RWPE2 (cell line): Measurements from ENCODE around the gene AHDC1.

Source experiments
- ATAC-seq: fragments of 200-7000 bp; cut with Tn5 transposase; 3 replicates; pipeline ENCODE4 v1.9.1; 2021; ENCODE audit warnings: low read depth
- DNase-seq: peaks from one replicate; pipeline ENCODE4 v3.0.0-alpha.2; 2020; ENCODE audit warnings: low spot score
- H3K27ac ChIP-seq: fragments of 450-650 bp; 2 replicates; pipeline ENCODE4 v1.5.1; 2017; ENCODE audit warnings: mild to moderate bottlenecking; ENCODE audit not compliant: poor library complexity, severe bottlenecking
- H3K27me3 ChIP-seq: fragments of 250-450 bp; sonication (Bioruptor Pico); 2 replicates; pipeline ENCODE4 v1.5.1; 2021; ENCODE audit warnings: mild to moderate bottlenecking, moderate library complexity; ENCODE audit not compliant: insufficient read depth, poor library complexity, severe bottlenecking
- H3K36me3 ChIP-seq: fragments of 250-450 bp; sonication (Bioruptor Pico); 2 replicates; pipeline ENCODE4 v1.5.1; 2020; ENCODE audit warnings: low read depth, mild to moderate bottlenecking, moderate library complexity
- H3K4me1 ChIP-seq: fragments of 250-450 bp; sonication (Bioruptor Pico); 2 replicates; pipeline ENCODE4 v1.5.1; 2021; ENCODE audit warnings: mild to moderate bottlenecking, moderate library complexity; ENCODE audit not compliant: insufficient read depth, poor library complexity, severe bottlenecking
- H3K4me3 ChIP-seq: fragments of 250-450 bp; sonication (Bioruptor Pico); 2 replicates; pipeline ENCODE4 v1.5.1; 2021; ENCODE audit warnings: mild to moderate bottlenecking, moderate library complexity; ENCODE audit not compliant: severe bottlenecking
- H3K9me3 ChIP-seq: fragments of 250-450 bp; sonication (Bioruptor Pico); 2 replicates; pipeline ENCODE4 v1.5.1; 2021; ENCODE audit warnings: mild to moderate bottlenecking, moderate library complexity; ENCODE audit not compliant: severe bottlenecking
- CTCF ChIP-seq: fragments of 450-650 bp; IDR thresholded peaks from one replicate; pipeline ENCODE4 v1.5.1; 2017; ENCODE audit warnings: mild to moderate bottlenecking, moderate library complexity; ENCODE audit not compliant: poor library complexity, severe bottlenecking

The AHDC1 gene

GRCh38 chr1:27603681-27604578, at the start of gene AHDC1:
Gene AHDC1, minus strand, starts transcription at chr1:27604144. Its CDS starts 52,029 bp downstream, at chr1:27552115.
- TF ChIP-seq CTCF = no peak
- H3K36me3 ChIP-seq = no peaks in the 10 kb centered on the region
- H3K9me3 ChIP-seq = no peaks in the 10 kb centered on the region
- DNase-seq = peak; percentile 93
- H3K27ac ChIP-seq = peak within 1 kb of the TSS; percentile 77
- peak within 1 kb of the TSS; percentile 85 for H3K4me3 ChIP-seq
- peak; percentile 65 for ATAC-seq
- H3K27me3 ChIP-seq = no peaks in the 10 kb centered on the region
- H3K4me1 ChIP-seq = peaks cover 25% of the 10 kb centered on the region

GRCh38 chr1:27652111-27652864, 48.3 kb upstream of the AHDC1 start:
- Histone ChIP-seq H3K36me3 (no peaks in the 10 kb centered on the region), H3K4me3 (no peak overlapping the region), H3K9me3 (no peaks in the 10 kb centered on the region), H3K27ac (no peak overlapping the region), H3K27me3 (no peaks in the 10 kb centered on the region), H3K4me1 (peaks cover 10% of the 10 kb centered on the region)
- DNase-seq = no peak
- no peak for TF ChIP-seq CTCF
- ATAC-seq = no peak

- Histone ChIP-seq H3K36me3 (no peaks in the 10 kb centered on the region), H3K9me3 (no peaks in the 10 kb centered on the region), H3K4me1 (peaks cover 10% of the 10 kb centered on the region), H3K27ac (no peak overlapping the region), H3K4me3 (no peak overlapping the region), H3K27me3 (no peaks in the 10 kb centered on the region)
- DNase-seq = no peak
- ATAC-seq = peak; percentile 79
- TF ChIP-seq CTCF = no peak
These were observed 46.7 kb upstream of the AHDC1 start for GRCh38 chr1:27650539-27651175.

- no peaks in the 10 kb centered on the region for H3K27me3 ChIP-seq
- ATAC-seq (no peak), DNase-seq (no peak)
- no peak overlapping the region for H3K27ac ChIP-seq
- no peaks in the 10 kb centered on the region for H3K9me3 ChIP-seq
- TF ChIP-seq CTCF = no peak
- no peak overlapping the region for H3K4me3 ChIP-seq
- peaks cover 10% of the 10 kb centered on the region for H3K4me1 ChIP-seq
- H3K36me3 ChIP-seq = no peaks in the 10 kb centered on the region
These were observed 46.2 kb upstream of the AHDC1 start for GRCh38 chr1:27650171-27650538.
